KMS-11 (cell line): Measurements from ENCODE around the gene CHST11.

Source experiments
- H2AFZ ChIP-seq: fragments of 200-600 bp; sonication (generic); 2 replicates; pipeline ENCODE4 v1.6.1; 2016; ENCODE audit warnings: antibody characterized with exemption, mixed run types, low read depth
- H3K27ac ChIP-seq: fragments of 200-600 bp; sonication (generic); 2 replicates; pipeline ENCODE4 v1.6.1; 2016; ENCODE audit warnings: mild to moderate bottlenecking, mixed run types
- H3K27me3 ChIP-seq: fragments of 200-600 bp; sonication (generic); 2 replicates; pipeline ENCODE4 v1.6.1; 2017; ENCODE audit warnings: mild to moderate bottlenecking, low read depth, mixed run types, moderate library complexity; ENCODE audit not compliant: insufficient read depth
- H3K36me3 ChIP-seq: fragments of 200-600 bp; sonication (generic); 2 replicates; pipeline ENCODE4 v1.6.1; 2017; ENCODE audit warnings: mild to moderate bottlenecking, mixed run types; ENCODE audit not compliant: insufficient read depth
- H3K4me1 ChIP-seq: fragments of 200-600 bp; sonication (generic); 2 replicates; pipeline ENCODE4 v1.6.1; 2016; ENCODE audit warnings: mild to moderate bottlenecking, low read depth, mixed run types; ENCODE audit not compliant: poor library complexity, severe bottlenecking
- H3K4me2 ChIP-seq: fragments of 200-600 bp; sonication (generic); 2 replicates; pipeline ENCODE4 v1.7.0; 2016; ENCODE audit warnings: mild to moderate bottlenecking, mixed run types
- H3K4me3 ChIP-seq: fragments of 200-600 bp; sonication (generic); IDR thresholded peaks from 2 replicates; pipeline ENCODE4 v1.6.1; 2017; ENCODE audit warnings: low read depth, low read length, mixed read lengths; ENCODE audit not compliant: insufficient read depth
- H3K79me2 ChIP-seq: fragments of 200-600 bp; sonication (generic); 2 replicates; pipeline ENCODE4 v1.6.1; 2016; ENCODE audit warnings: low read depth, mixed run types; ENCODE audit not compliant: insufficient read depth
- H3K9ac ChIP-seq: fragments of 200-600 bp; sonication (generic); 2 replicates; pipeline ENCODE4 v1.6.1; 2016; ENCODE audit warnings: mild to moderate bottlenecking, mixed run types
- H4K20me1 ChIP-seq: fragments of 200-600 bp; sonication (generic); 2 replicates; pipeline ENCODE4 v1.6.1; 2016; ENCODE audit warnings: mild to moderate bottlenecking, mixed run types; ENCODE audit not compliant: insufficient read depth
- TF ChIP-seq, protein P1 (sequence below): fragments of 200-600 bp; sonication (generic); conservative IDR thresholded peaks from 2 replicates; pipeline ENCODE4 v1.6.1; 2017; ENCODE audit warnings: low read depth, mild to moderate bottlenecking, antibody characterized with exemption, low read length, moderate library complexity, mixed read lengths

The CHST11 gene

GRCh38 chr12:104788840-104789271, 332.1 kb downstream of the CHST11 start:
- Histone ChIP-seq H3K4me1 (no peaks in the 10 kb centered on the region), H3K79me2 (no peaks in the 10 kb centered on the region), H4K20me1 (no peaks in the 10 kb centered on the region), H2AFZ (no peak overlapping the region), H3K27ac (no peak overlapping the region), H3K4me2 (no peak overlapping the region), H3K36me3 (no peaks in the 10 kb centered on the region), H3K9ac (no peak overlapping the region), H3K4me3 (no peak overlapping the region), H3K27me3 (no peaks in the 10 kb centered on the region)
- TF ChIP-seq, protein P1, sequence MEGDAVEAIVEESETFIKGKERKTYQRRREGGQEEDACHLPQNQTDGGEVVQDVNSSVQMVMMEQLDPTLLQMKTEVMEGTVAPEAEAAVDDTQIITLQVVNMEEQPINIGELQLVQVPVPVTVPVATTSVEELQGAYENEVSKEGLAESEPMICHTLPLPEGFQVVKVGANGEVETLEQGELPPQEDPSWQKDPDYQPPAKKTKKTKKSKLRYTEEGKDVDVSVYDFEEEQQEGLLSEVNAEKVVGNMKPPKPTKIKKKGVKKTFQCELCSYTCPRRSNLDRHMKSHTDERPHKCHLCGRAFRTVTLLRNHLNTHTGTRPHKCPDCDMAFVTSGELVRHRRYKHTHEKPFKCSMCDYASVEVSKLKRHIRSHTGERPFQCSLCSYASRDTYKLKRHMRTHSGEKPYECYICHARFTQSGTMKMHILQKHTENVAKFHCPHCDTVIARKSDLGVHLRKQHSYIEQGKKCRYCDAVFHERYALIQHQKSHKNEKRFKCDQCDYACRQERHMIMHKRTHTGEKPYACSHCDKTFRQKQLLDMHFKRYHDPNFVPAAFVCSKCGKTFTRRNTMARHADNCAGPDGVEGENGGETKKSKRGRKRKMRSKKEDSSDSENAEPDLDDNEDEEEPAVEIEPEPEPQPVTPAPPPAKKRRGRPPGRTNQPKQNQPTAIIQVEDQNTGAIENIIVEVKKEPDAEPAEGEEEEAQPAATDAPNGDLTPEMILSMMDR: no peak

- H4K20me1 ChIP-seq: no peaks in the 10 kb centered on the region
- H3K4me2 ChIP-seq: no peak overlapping the region
- no peaks in the 10 kb centered on the region for H3K79me2 ChIP-seq
- TF ChIP-seq, protein P1: peak; percentile 62
- no peak overlapping the region for H2AFZ ChIP-seq
- H3K27ac ChIP-seq: no peak overlapping the region
- H3K4me1 ChIP-seq: no peaks in the 10 kb centered on the region
- H3K4me3 ChIP-seq: no peak overlapping the region
- no peaks in the 10 kb centered on the region for H3K27me3 ChIP-seq
- H3K9ac ChIP-seq: no peak overlapping the region
- no peaks in the 10 kb centered on the region for H3K36me3 ChIP-seq
Observed at GRCh38 chr12:104790296-104791125, 333.8 kb downstream of the CHST11 start.

- no peak overlapping the region for H3K27ac ChIP-seq
- H3K4me2 ChIP-seq: no peak overlapping the region
- no peaks in the 10 kb centered on the region for H3K79me2 ChIP-seq
- no peaks in the 10 kb centered on the region for H4K20me1 ChIP-seq
- H3K36me3 ChIP-seq: no peaks in the 10 kb centered on the region
- no peak overlapping the region for H3K4me3 ChIP-seq
- no peak overlapping the region for H3K9ac ChIP-seq
- H3K4me1 ChIP-seq: no peaks in the 10 kb centered on the region
- TF ChIP-seq, protein P1: no peak
- no peaks in the 10 kb centered on the region for H3K27me3 ChIP-seq
- no peak overlapping the region for H2AFZ ChIP-seq
Observed at GRCh38 chr12:104792570-104792969, 335.8 kb downstream of the CHST11 start.

DNA sequence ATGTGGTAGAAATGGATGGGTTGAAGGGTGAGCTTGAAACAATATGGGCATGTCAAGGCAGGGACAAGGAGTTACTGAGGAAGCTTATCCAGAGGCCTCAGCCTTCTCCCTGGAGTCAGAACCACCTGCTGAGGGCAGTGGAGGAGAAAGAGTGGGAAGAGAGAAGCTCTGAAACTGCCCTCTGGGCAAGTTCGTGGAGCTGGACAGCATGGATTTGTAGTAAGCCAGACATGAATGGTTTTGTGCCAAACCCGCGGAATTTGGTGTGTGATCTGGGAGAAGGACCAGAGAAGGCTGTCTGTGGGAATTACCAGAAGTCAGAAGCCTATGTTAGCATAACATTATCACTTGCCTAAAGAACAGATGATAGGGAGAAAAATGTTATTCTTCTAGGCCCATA, 336.5 kb downstream of the CHST11 start:
- H3K4me2 ChIP-seq: no peak overlapping the region
- TF ChIP-seq, protein P1: no peak

More for the DNA sequence above, 336.5 kb downstream of the CHST11 start:
- no peaks in the 10 kb centered on the region for H3K36me3 ChIP-seq
- no peak overlapping the region for H3K4me3 ChIP-seq
- H3K27ac ChIP-seq: no peak overlapping the region
- no peak overlapping the region for H2AFZ ChIP-seq
- no peaks in the 10 kb centered on the region for H3K27me3 ChIP-seq
- H3K4me1 ChIP-seq: no peaks in the 10 kb centered on the region
- H3K79me2 ChIP-seq: no peaks in the 10 kb centered on the region
- H3K9ac ChIP-seq: no peak overlapping the region
- no peaks in the 10 kb centered on the region for H4K20me1 ChIP-seq
